K562 (cell line): ENCODE results near the gene UGT2B11.

Source experiments
- CEBPB ChIP-seq: fragments of 450-650 bp; IDR thresholded peaks from 2 replicates; pipeline ENCODE4 v1.6.1; 2016; ENCODE audit warnings: missing genetic modification characterization, missing compliant biosample characterization
- DNMT1 ChIP-seq: fragments of 450-650 bp; IDR thresholded peaks from 2 replicates; pipeline ENCODE4 v1.6.1; 2016; ENCODE audit warnings: antibody characterized with exemption, mild to moderate bottlenecking
- HCFC1 ChIP-seq: IDR thresholded peaks from 2 replicates; pipeline ENCODE4 v1.6.1; 2012; ENCODE audit warnings: low read depth, low read length, improper control_type of control experiment
- MAZ ChIP-seq, 2 experiments: fragments of 450-650 bp in 1 of 2; sonication (generic) in 1 of 2; formaldehyde crosslinking; IDR thresholded peaks in 1 of 2; conservative IDR thresholded peaks in 1 of 2; 2 replicates each; pipeline versions ENCODE4 v1.4.0 to v1.5.0; 2020; ENCODE audit warnings: mild to moderate bottlenecking in 1 of 2, missing genetic modification reagents in 1 of 2
- SMARCE1 ChIP-seq: fragments of 450-650 bp; IDR thresholded peaks from 2 replicates; pipeline ENCODE4 v1.7.1; 2016; ENCODE audit warnings: mild to moderate bottlenecking
- TCF7 ChIP-seq: sonication (generic); IDR thresholded peaks from 2 replicates; pipeline ENCODE4 v1.6.1; 2016; ENCODE audit warnings: antibody characterized with exemption, borderline replicate concordance
- TF ChIP-seq, protein P1 (sequence below): fragments of 450-650 bp; IDR thresholded peaks from 2 replicates; pipeline ENCODE4 v1.6.1; 2017; ENCODE audit warnings: antibody characterized with exemption
- TF ChIP-seq, protein P2 (sequence below), 2 experiments: fragments of 450-650 bp; formaldehyde crosslinking in 1 of 2; IDR thresholded peaks; 2 replicates each; pipeline versions ENCODE4 v1.4.0 to v1.6.1; 2014 to 2020; ENCODE audit warnings: mild to moderate bottlenecking in 2 of 2, borderline replicate concordance in 1 of 2, low read depth in 1 of 2

DNA sequence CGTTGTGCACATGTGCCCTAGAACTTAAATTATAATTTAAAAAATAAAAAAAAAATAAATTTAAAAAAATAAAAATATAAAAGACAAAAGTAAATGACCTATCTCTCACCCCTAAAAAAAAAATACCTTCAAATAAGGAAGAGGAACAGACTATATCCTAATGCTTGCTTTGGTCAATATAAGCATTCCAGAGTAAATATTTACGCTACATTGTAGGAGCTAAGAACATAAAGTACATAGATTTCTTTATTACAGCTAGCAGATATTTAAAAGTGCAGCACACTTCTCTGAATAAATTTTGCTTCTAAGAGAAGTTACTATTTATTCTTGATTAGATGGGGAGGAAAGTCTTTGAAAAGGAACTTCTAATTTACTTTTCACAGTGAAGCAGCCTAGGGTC lies 24.5 kb upstream of the UGT2B11 start:
- no peak for TF ChIP-seq HCFC1
- TF ChIP-seq CEBPB = no peak
- TF ChIP-seq, protein P1, sequence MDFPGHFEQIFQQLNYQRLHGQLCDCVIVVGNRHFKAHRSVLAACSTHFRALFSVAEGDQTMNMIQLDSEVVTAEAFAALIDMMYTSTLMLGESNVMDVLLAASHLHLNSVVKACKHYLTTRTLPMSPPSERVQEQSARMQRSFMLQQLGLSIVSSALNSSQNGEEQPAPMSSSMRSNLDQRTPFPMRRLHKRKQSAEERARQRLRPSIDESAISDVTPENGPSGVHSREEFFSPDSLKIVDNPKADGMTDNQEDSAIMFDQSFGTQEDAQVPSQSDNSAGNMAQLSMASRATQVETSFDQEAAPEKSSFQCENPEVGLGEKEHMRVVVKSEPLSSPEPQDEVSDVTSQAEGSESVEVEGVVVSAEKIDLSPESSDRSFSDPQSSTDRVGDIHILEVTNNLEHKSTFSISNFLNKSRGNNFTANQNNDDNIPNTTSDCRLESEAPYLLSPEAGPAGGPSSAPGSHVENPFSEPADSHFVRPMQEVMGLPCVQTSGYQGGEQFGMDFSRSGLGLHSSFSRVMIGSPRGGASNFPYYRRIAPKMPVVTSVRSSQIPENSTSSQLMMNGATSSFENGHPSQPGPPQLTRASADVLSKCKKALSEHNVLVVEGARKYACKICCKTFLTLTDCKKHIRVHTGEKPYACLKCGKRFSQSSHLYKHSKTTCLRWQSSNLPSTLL = no peak
- no peak for TF ChIP-seq DNMT1
- TF ChIP-seq TCF7 = no peak
- TF ChIP-seq, protein P2, sequence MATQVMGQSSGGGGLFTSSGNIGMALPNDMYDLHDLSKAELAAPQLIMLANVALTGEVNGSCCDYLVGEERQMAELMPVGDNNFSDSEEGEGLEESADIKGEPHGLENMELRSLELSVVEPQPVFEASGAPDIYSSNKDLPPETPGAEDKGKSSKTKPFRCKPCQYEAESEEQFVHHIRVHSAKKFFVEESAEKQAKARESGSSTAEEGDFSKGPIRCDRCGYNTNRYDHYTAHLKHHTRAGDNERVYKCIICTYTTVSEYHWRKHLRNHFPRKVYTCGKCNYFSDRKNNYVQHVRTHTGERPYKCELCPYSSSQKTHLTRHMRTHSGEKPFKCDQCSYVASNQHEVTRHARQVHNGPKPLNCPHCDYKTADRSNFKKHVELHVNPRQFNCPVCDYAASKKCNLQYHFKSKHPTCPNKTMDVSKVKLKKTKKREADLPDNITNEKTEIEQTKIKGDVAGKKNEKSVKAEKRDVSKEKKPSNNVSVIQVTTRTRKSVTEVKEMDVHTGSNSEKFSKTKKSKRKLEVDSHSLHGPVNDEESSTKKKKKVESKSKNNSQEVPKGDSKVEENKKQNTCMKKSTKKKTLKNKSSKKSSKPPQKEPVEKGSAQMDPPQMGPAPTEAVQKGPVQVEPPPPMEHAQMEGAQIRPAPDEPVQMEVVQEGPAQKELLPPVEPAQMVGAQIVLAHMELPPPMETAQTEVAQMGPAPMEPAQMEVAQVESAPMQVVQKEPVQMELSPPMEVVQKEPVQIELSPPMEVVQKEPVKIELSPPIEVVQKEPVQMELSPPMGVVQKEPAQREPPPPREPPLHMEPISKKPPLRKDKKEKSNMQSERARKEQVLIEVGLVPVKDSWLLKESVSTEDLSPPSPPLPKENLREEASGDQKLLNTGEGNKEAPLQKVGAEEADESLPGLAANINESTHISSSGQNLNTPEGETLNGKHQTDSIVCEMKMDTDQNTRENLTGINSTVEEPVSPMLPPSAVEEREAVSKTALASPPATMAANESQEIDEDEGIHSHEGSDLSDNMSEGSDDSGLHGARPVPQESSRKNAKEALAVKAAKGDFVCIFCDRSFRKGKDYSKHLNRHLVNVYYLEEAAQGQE (IDR thresholded peaks at IDR 0.05; ENCODE audit: borderline replicate concordance) = no peak
- TF ChIP-seq, protein P2 (CRISPR knock-in tag; IDR thresholded peaks at IDR 0.05; ENCODE audit: low read depth) = no peak
- no peak for TF ChIP-seq SMARCE1
- no peak for TF ChIP-seq MAZ (CRISPR knock-in tag; conservative IDR thresholded peaks at IDR 0.05 in 1 of 2, IDR thresholded peaks at IDR 0.05 in 1 of 2)
